Fibroblast of villous mesenchyme (primary cell): Measurements from ENCODE around the gene C3orf80. TPM values are rescaled to one million over a fixed set of nuclear protein-coding genes. Genes with fewer than 3 reads are reported as not detected.

Experiments used
- DNase-seq: peaks from one replicate; pipeline ENCODE4 v3.0.0-alpha.2; 2010; ENCODE audit warnings: low read depth
- H3K4me3 ChIP-seq: 2 replicates; pipeline ENCODE4 v1.5.1; 2011; ENCODE audit warnings: low read depth, mild to moderate bottlenecking, low read length
- total RNA-seq: library from RNA; depleted of rRNA; stranded (reverse); fragments of >200 nt; gene quantifications from 2 replicates; pipeline ENCODE4 v1.2.3, GENCODE V29; 2012
- TF ChIP-seq, protein P1 (sequence below): IDR thresholded peaks from 2 replicates; pipeline ENCODE4 v1.5.1; 2012; ENCODE audit warnings: low read depth, mild to moderate bottlenecking, low read length; ENCODE audit not compliant: insufficient read depth

Gene C3orf80
- total RNA-seq, 1 donor, result 0.86 TPM

DNA sequence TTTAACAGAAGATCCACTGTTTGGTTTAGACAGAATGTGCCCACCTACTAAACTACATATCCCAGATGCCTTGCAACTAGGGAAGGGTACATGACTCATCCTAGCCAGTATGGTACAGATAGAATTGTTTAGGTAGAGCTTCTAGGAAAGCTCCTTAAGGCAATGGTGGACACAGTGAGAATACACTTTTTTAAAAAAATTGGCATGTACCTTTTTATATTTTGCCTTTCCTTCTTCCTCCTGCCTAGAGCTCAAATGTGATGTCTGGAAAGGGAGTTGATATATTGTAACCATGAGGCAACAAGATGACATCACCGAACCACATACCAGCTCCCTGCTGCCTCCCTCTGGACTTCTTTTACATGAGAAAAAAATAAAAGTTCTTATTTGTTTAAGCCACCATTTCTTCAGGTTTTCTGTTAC is 14.4 kb upstream of the C3orf80 start:
- peak; percentile 74 for DNase-seq
- H3K4me3 ChIP-seq, result no peak overlapping the region
- TF ChIP-seq, protein P1, sequence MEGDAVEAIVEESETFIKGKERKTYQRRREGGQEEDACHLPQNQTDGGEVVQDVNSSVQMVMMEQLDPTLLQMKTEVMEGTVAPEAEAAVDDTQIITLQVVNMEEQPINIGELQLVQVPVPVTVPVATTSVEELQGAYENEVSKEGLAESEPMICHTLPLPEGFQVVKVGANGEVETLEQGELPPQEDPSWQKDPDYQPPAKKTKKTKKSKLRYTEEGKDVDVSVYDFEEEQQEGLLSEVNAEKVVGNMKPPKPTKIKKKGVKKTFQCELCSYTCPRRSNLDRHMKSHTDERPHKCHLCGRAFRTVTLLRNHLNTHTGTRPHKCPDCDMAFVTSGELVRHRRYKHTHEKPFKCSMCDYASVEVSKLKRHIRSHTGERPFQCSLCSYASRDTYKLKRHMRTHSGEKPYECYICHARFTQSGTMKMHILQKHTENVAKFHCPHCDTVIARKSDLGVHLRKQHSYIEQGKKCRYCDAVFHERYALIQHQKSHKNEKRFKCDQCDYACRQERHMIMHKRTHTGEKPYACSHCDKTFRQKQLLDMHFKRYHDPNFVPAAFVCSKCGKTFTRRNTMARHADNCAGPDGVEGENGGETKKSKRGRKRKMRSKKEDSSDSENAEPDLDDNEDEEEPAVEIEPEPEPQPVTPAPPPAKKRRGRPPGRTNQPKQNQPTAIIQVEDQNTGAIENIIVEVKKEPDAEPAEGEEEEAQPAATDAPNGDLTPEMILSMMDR, result peak; percentile 56

DNA sequence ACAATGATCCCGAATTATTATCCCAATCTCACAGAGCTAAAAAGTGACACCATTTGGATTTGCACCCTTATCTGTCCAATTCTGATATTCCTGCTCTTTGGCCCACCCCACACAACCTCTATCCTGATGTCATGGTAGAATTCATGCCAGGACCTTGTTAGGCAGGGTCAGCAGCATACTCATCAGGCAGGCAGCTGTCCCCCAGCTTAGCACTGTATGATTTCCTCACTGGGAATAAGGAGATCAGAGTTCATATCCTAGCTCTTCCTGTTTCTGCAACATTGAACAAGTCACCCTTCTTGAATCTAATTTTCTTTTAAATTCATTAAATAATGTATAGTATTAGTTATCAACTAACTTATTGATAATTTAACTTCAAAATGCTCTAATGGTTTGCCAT is 12.0 kb upstream of the C3orf80 start:
- no peak overlapping the region for H3K4me3 ChIP-seq
- TF ChIP-seq, protein P1, result no peak
- DNase-seq, result no peak

DNA sequence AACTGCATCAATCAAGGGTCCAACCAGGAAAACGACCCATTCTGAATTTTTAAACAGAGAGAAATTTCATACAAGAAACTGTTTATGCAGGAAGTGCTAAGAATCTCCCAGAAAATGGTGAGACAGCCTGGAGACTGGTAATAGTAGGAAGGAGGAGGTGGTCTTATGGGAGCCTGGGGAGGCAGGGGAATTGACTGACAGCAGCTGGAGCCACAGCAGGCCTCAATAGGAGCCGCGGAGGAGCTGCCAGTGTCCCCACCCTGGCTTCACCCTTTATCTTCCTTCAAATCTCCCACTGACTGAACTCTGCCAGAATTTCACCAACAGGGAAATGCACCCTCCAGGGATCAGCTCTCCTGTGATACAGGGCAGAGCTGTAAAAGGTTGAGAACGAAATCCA is 7.5 kb upstream of the C3orf80 start:
- TF ChIP-seq, protein P1, result no peak
- no peak for DNase-seq
- H3K4me3 ChIP-seq, result no peak overlapping the region

DNA sequence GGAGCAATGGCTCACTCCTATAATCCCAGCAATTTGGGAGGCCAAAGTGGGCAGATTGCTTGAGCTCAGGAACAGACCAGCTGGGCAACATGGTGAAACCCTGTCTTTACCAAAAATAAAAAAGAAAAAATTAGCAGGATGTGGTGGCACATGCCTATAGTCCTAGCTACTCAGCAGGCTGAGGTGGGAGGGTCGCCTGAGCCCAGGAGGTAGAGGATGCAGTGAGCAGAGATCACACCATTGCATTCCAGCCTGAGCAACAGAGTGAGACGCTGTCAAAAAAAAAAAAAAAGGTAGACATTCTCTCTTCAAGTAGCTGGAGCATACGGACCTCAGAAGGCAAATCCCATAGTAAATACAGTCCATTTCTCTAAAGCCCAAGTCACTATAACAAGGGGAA is 7.1 kb upstream of the C3orf80 start:
- TF ChIP-seq, protein P1, result no peak
- no peak overlapping the region for H3K4me3 ChIP-seq
- DNase-seq, result no peak

DNA sequence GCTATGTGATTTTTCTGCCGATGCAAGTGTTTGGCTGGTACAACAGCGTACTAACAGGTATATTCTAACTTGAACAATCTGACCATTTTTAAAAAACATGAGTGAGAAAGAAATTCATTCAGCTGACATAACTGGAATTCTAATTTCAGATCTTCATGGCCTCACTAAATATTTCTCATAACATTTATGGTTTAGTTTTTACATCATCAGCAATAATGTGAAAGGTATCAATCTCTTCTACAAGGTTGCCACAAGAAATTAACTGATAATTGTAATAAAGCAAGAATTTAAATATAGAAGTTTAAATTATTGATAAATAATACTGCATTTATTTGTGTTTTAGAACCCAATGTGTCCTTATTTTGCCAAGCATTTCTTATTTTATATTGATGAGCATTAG is 5.2 kb upstream of the C3orf80 start:
- TF ChIP-seq, protein P1, result no peak
- DNase-seq, result no peak
- no peak overlapping the region for H3K4me3 ChIP-seq

DNA sequence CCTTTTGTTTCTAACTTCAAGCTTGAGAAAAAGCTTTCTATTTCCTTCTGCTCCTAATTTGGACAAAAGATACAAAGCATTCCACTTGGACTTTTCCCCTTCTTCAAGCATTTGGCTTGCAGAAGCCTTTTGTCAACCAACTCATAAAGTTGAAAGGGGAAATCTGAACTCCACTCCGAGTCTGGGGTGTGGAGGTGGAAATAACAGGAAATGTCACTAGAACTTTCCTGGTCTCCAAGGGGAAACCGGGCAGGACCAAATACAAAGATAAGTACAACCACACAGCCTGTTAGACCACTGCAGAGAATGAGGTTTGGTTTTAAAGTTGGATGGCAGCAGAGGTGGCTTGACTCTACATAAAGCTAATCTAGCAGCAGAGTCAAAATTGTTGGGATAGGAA is 4.2 kb upstream of the C3orf80 start:
- no peak overlapping the region for H3K4me3 ChIP-seq
- DNase-seq, result no peak

DNA sequence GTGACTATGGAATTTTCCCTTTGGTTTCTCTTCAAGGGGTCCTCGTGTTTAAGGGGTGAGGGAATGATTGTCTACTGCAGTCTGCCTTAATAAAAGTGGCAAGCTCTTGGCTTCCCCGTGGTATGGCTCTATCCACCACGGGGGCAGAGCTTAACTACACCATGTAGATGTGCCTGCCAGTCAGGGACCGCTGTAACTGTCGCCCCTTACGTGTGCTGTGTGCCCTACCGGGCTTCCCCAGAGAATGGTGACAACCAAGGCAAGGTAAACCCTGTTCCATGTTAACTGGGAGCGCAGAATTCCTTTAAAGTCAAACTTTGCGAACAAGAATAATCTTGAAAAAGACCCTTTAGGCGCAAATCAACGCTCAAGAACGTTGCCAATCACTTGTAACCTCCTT is 966 bp upstream of the C3orf80 start:
- H3K4me3 ChIP-seq, result no peak overlapping the region
- TF ChIP-seq, protein P1, result no peak
- DNase-seq, result no peak

More for the DNA sequence above, 4.2 kb upstream of the C3orf80 start:
- TF ChIP-seq, protein P1, result no peak
